Measurements from ENCODE around the gene ZNF19. TPM values are rescaled to one million over a fixed set of nuclear protein-coding genes. Genes with fewer than 3 reads are reported as not detected.

ZNF19 gene
- total RNA-seq, 1 experiment from 2014 or later = 4.7 TPM

GRCh38 chr16:71459510-71459909 is 29.6 kb downstream of the ZNF19 start:
- TF ChIP-seq, protein P1, sequence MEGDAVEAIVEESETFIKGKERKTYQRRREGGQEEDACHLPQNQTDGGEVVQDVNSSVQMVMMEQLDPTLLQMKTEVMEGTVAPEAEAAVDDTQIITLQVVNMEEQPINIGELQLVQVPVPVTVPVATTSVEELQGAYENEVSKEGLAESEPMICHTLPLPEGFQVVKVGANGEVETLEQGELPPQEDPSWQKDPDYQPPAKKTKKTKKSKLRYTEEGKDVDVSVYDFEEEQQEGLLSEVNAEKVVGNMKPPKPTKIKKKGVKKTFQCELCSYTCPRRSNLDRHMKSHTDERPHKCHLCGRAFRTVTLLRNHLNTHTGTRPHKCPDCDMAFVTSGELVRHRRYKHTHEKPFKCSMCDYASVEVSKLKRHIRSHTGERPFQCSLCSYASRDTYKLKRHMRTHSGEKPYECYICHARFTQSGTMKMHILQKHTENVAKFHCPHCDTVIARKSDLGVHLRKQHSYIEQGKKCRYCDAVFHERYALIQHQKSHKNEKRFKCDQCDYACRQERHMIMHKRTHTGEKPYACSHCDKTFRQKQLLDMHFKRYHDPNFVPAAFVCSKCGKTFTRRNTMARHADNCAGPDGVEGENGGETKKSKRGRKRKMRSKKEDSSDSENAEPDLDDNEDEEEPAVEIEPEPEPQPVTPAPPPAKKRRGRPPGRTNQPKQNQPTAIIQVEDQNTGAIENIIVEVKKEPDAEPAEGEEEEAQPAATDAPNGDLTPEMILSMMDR (conservative IDR thresholded peaks at IDR 0.05) = no peak
- H3K23me2 ChIP-seq (ENCODE audit: insufficient read length, low read depth, low read length, poor library complexity, severe bottlenecking) = peaks cover 3% of the 10 kb centered on the region
- Mint-ChIP-seq H3K4me3 (no peak overlapping the region), H3K27ac (no peak overlapping the region; a peak in 1 of 7 replicates), H3K27me3 (ENCODE audit: low read depth) (no peaks in the 10 kb centered on the region), H3K36me3 (ENCODE audit: insufficient read depth in 1 of 3, low read depth in 3 of 3) (peaks cover 17 to 20% (median 18%) of the 10 kb centered on the region in 3 experiments), H3K9me3 (peaks cover 0 to 6% of the 10 kb centered on the region in 2 experiments; a peak in 3 of 5 replicates), H3K4me1 (peaks cover 13 to 20% of the 10 kb centered on the region in 2 experiments)
- H2BK5ac ChIP-seq (ENCODE audit: insufficient read length, low read length) = no peak overlapping the region
- H3T11ph ChIP-seq (ENCODE audit: low read length) = no peak overlapping the region
- H4K5ac ChIP-seq (ENCODE audit: insufficient read length, low read depth, low read length) = no peak overlapping the region
- H3K4me2 ChIP-seq (ENCODE audit: insufficient read depth, insufficient read length, low read length) = no peak overlapping the region
- no peak overlapping the region for H2BK120ac ChIP-seq (ENCODE audit: low read depth, low read length, poor library complexity, severe bottlenecking)
- no peak overlapping the region for H3K14ac ChIP-seq (ENCODE audit: insufficient read depth, low read length)
- no peak overlapping the region for H3K23ac ChIP-seq (ENCODE audit: insufficient read length, low read depth, low read length)
- H3K79me2 ChIP-seq (ENCODE audit: insufficient read depth, low read length) = peaks cover 4% of the 10 kb centered on the region; the same call in 1 of the 2 replicates
- H2BK20ac ChIP-seq (ENCODE audit: low read depth, low read length, poor library complexity, severe bottlenecking) = no peak overlapping the region
- no peaks in the 10 kb centered on the region; the same call in 1 of the 2 replicates for H3K4me1 ChIP-seq (ENCODE audit: insufficient read depth, low read length)
- H3K79me1 ChIP-seq (ENCODE audit: insufficient read depth, low read depth, low read length, poor library complexity, severe bottlenecking) = no peaks in the 10 kb centered on the region
- H4K91ac ChIP-seq (ENCODE audit: insufficient read length, low read depth, low read length) = no peak overlapping the region
- H3K9ac ChIP-seq (ENCODE audit: extremely low read depth, insufficient read length, low read length) = no peak overlapping the region
- no peak overlapping the region for H2BK15ac ChIP-seq (ENCODE audit: low read depth, low read length)
- H3K27me3 ChIP-seq (ENCODE audit: insufficient read depth, low read length) = no peaks in the 10 kb centered on the region
- no peak overlapping the region for H3K18ac ChIP-seq (ENCODE audit: insufficient read length, low read depth, low read length)
- no peak overlapping the region for H2BK12ac ChIP-seq (ENCODE audit: insufficient read length, low read depth, low read length)
- H3K56ac ChIP-seq (ENCODE audit: insufficient read length, low read depth, low read length) = no peak overlapping the region
- H2AFZ ChIP-seq (ENCODE audit: low read length) = no peak overlapping the region
- no peak overlapping the region for H4K8ac ChIP-seq (replicated peaks; ENCODE audit: insufficient read length, low read depth, low read length)
- H3K27ac ChIP-seq (ENCODE audit: insufficient read length, low read depth, low read length) = no peak overlapping the region
- H2AK5ac ChIP-seq (ENCODE audit: insufficient read length, low read length) = no peak overlapping the region
- DNase-seq = no peak
- no peaks in the 10 kb centered on the region for H3K9me3 ChIP-seq (ENCODE audit: control insufficient read depth, low read depth, low read length)
- no peaks in the 10 kb centered on the region for H4K20me1 ChIP-seq (ENCODE audit: control insufficient read depth, insufficient read depth, insufficient read length)
- H3K4ac ChIP-seq (ENCODE audit: low read depth, low read length) = no peak overlapping the region

Data from H9 (cell line).